DOHH2 (cell line): ENCODE data around the gene SNX17.

Source experiments
- CTCF ChIP-seq: fragments of 200-600 bp; sonication (generic); IDR thresholded peaks from one replicate; pipeline ENCODE4 v1.5.1; 2014; ENCODE audit warnings: antibody characterized with exemption, mild to moderate bottlenecking, low read depth, low read length; ENCODE audit not compliant: poor library complexity, severe bottlenecking
- EZH2phosphoT487 ChIP-seq: fragments of 200-600 bp; sonication (generic); IDR thresholded peaks from 2 replicates; pipeline ENCODE4 v1.6.1; 2017; ENCODE audit warnings: borderline replicate concordance, mild to moderate bottlenecking, antibody characterized with exemption, low read length, moderate library complexity, mixed read lengths

DNA sequence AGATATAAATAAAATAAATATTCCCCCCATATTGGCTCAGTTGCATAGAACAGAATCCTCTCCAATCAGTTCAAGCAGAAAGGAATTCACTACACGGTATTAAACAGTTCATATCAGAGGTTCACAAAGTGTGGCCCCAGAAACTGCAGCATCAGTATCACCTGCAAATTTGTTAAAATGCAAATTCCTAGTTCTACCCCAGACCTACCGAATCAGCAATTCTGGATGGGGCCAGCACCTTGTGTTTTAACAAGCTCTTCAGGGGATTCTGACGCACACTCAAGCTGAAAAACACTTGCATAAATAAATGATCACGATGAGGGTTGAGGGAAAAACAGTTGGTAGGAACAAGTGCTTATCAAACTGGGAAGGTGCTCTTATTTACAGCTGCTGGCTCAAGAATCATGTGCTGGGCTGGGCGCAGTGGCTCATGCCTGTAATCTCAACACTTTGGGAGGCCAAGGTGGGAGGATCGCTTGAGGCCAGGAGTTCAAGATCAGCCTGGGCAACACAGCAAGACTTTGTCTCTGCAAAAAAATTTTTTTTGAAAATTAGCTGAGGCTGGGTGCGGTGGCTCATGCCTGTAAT lies 20.2 kb upstream of the SNX17 start:
- no peak for TF ChIP-seq CTCF
- TF ChIP-seq EZH2phosphoT487, result no peak
